Measurements from ENCODE around the gene GTPBP2.
"Not testable (repeated sequence)": the region's sequence is repeated elsewhere in the genome, so short reads cannot be mapped to it uniquely, and the experiment has no call there.

The GTPBP2 gene

GRCh38 chr6:43629104-43629504 is at the start of gene GTPBP2:
TSS of gene GTPBP2 (minus strand) at chr6:43629264. CDS start at chr6:43629162, 102 bp downstream.
- DNase-seq (ENCODE audit: low read depth) = peak; percentile 99

GRCh38 chr6:43678341-43678740 is 49.3 kb upstream of the GTPBP2 start:
- no peak for DNase-seq (ENCODE audit: low read depth)

DNA sequence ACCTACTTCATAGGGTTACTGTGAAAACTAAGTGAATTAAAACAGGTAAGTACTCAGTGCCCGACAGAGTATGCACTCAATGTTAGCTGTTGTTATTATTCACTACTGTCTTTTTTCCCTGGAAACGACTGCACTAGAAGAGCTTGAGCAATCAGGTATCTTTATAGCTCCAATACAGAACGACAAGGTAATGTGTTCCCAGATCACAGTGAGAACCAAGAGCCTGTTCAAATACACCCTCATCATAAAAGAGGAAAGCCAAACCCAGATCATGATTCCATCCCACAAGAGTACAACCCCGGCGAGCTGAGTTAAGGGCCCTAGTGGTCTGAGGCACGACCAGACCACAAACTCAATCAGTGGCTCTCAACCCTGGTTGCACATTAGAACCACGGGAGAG is 48.7 kb upstream of the GTPBP2 start:
- no peak for DNase-seq (ENCODE audit: low read depth)

DNA sequence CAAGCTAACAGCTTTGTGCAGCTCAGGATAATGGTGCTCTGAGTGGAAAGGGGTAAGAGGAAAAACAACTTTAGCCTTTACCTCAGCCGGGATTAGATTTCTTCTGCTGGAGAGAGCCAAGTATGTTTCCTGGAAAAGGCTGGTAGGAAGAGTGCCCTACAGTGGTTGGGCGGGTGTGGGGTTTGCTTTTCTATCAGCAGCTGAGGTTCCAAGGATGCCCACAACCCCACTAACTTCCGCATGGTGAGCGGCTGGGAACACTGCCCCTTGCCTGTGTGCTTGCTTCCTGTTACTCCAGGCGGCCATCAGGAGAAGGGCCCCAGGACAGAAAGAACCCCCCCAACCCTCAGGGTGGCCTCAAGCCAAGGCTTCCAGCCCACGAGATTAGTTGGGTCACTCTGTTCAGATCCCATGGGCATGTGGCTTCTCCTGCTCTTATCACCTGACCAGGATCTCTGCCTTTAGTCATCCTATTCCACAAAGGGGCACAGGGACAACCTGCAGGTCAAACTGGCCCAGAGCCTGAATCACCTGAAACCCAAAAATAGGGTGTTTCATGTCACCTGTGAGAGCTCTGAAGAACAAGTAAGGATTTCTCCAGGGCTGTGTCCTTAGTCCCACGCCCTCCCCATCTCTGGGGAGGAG is 48.0 kb upstream of the GTPBP2 start:
- no peak for DNase-seq (ENCODE audit: low read depth)

DNA sequence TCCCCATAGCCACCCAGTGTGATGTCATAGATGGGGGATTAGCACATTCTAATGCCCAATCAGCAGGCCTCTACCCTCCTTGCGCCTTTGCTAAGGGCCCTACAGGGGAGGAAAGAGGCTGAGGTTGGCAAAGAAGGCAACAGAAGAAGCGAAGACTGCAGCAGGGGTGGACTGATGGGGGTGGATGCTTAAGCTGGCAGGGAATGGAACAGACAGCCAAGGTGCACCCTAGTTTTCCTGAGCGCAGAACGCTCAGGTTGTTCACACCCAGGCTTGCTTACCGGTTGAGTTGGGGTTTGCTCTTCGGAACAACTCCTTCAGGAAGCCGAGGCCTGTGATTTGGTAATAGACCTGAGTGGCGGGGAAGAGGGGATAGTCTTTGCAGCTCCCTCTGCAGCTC is 45.9 kb upstream of the GTPBP2 start:
- no peak for DNase-seq (ENCODE audit: low read depth)

DNA sequence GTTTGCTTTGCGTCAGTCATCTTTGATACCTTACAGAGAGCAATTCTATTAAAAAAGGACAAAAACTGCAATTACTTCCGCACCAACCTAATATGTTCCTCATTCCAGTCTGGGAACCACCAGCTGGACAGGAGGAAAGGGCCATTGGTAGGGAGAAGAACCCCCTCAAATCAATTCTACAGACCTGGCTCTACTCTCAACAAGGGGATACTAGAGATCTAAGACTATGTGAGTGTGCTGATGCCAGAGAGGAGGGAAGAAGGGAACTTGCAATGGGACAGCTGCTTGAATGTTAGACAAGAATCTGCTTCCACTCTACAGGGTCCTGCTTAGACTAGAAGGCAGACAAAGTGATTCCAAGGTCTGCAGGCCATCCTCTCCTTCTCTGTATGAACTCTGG is 45.2 kb upstream of the GTPBP2 start:
- DNase-seq (ENCODE audit: low read depth) = no peak

DNA sequence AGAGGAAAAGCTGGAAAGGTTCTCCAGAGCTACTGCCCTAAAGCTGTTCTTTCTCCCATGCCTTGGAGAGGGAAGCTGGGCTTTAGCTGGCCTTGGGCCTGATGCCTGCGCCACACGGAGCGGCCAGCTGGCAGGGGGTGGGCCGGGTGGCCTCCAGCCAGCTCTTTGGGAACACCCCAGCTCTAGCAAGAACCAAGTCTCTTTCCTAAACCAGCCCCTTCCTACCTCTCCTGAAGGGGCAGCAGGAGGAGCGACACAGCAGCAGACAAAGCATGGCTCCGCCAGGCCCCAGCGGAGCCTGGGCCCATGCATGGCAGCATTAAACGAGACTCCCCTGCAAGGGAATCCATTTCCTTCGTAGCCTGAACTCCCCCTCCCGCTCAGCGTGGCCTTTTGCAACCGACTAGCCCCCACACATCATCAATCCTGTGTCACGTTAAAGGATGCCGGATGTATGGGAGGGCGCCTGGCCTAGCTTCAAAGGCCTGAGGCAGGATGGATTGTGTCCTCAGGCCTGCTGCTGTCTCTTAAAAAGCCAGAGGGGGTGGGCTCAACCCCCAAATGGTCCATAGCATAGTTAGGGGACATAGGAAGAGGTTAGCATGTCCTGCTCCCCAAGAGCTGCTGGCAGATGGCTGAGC is 44.5 kb upstream of the GTPBP2 start:
- DNase-seq (ENCODE audit: low read depth) = no peak

GRCh38 chr6:43671801-43672690 is 43.0 kb upstream of the GTPBP2 start:
- no peak for DNase-seq (ENCODE audit: low read depth)

DNA sequence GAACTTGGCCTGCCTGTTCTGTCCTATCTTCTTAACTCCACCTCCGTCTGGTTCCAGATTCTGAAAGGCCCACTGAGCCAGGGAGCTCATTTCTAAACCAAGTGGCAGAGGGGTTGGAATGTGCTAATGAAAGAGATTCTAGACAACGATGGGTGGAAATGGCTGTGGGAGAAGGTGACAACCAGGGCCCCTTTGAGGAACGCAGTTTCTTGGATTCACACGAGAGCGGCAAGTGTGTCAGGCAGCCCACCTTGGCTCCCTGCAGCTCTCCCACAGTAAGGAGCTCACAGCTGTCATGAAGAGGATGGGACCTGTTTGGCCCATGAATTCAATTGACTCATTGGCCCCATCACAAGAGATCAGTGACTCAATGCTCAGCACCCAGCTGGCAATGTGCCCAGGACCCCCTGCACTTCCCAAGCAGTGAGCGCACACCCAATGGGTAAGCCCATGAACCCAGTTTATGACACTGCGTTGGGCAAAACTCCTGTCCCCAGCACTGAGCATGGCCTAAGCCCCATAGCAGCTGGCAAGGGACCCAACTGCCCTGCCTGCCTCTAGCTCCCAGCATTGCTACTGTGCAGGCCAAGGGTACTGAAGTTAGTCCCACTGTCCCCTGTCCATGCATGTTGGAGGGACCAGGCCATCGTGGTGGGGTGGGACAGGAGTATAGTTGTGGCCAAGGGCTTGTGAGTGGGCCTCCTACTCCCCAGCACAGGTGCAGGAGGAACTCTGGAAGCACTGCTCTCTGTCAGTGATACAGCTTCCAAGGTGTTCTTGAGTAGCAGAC is 42.1 kb upstream of the GTPBP2 start:
- DNase-seq (ENCODE audit: low read depth) = no peak

GRCh38 chr6:43670623-43670986 is 41.5 kb upstream of the GTPBP2 start:
- no peak for DNase-seq (ENCODE audit: low read depth)

- DNase-seq (ENCODE audit: low read depth) = no peak
Observed at GRCh38 chr6:43669922-43670622, 41.0 kb upstream of the GTPBP2 start.

DNA sequence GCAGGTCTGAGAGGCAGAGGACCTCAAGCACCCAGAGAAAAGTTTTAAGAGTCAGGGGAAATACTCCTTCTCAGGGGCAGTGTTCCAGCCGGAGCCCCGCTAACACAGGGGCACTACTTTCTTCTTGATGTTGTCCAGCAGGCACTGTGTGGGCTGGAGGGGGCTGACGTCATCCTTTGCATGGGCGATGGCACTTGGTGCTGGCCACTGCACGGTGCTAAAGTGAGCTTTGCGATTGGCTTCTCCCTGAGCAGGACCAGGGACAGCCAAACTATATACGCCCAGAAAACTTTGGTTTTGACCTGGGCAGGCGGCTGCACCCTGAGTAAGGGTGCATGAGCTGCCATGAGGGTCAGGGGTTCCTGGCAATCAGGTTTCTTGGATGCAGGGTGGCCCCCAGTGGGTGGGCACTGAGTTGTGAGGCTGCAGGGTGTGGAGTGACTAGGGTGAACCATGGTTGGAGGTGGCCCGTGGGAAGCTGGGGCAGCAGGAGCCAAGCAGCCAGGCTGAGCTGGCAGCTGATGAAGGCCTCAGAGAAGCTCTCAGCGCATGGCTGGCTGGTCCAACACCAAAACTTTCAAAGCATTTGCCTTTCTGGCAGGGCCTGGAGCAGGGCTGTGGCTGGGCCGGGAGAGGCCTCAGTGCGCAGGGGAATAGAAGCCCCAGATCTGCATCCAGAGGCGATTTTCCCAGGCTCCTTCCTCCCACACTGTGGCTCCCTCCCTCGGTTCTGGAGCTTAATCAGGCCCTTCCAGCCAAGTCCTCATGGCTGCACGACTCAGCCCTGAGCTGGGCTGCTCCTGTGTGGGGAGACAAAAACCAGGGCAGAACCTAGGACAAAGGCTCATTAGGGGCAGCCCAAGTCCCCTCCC is 40.2 kb upstream of the GTPBP2 start:
- no peak for DNase-seq (ENCODE audit: low read depth)

GRCh38 chr6:43668151-43669028 is 39.3 kb upstream of the GTPBP2 start:
- DNase-seq (ENCODE audit: low read depth) = peak; percentile 30

DNA sequence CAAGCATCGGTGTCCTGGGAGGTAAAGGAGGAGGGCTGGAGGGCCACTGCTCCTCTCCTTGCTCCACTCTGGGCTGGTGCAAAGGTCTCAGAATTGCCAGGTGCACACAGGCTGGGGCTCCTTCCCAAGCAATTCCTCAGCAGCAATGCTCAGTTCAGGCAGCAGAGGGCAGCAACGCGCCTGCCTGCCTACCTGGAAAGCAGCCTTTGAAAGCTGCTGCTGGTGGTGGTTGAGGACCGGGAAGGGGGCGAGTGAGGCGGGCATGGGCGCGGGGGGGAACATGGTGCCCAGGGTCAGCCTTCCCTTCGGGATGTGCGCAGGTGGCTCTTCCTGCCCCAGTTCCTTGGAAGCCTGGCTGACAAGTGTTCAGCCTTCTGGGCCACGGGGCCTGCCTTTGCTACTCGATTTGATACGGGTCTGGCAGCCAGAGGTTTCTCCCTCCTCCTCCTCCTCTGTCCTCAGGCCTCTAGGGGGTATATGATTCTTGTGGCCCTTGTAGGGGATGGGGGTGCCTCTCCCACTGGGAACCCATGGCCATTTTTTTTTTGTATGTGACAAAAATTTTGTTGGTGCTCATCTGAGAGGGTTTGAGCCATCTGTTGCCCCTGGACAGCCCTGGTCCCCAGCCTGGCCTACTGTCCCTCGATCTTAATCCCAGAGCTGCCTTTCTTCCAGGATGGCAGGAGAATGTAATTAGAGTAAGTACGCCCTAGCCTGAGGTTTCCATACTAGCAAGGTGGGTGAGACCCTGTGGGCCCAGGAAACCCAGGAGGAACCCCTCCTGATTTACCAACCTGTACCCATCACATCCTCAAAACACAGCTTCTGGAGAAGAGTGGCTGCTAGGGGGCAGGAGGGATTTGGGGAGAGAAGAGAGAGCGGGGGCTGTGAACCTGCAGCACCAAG is 38.4 kb upstream of the GTPBP2 start:
- DNase-seq (ENCODE audit: low read depth) = peak; percentile 49

- DNase-seq (ENCODE audit: low read depth) = no peak
Observed at GRCh38 chr6:43666196-43666920, 37.3 kb upstream of the GTPBP2 start.

DNA sequence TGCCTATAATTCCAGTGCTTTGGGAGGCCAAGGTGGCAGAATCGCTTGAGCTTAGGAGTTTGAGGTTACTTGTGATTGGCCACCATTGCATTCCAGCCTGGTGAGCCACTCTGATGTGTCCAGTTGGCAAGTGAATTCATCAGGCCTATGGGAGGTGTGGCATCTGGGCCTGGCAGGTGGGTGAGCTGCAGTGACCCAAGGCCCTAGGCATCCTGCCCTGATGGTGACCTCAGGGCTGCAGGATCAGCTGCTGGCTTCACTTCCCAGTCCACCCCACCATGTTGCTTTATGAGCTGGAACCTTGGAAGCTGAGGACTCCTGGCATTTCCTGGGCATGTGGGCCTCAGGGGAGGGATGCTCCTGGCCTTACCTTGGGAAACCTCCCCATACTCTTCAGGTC is 36.3 kb upstream of the GTPBP2 start:
- no peak for DNase-seq (ENCODE audit: low read depth)

DNA sequence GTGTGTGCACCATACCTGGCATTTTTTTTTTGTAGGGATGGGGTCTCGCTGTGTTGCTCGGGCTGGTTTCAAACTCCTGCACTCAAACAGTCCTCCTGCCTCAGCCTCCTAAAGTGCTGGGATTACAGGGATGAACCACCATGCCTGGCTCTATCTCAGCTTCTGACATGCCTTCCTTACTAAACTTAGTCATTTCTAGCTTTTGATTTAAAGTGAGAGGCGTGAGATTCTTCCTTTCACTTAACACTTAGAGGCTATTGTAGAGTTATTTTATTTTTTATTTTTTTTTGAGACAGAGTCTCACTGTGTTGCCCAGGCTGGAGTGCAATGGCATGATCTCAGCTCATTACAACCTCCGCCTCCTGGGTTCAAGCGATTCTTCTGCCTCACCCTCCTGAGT is 33.9 kb upstream of the GTPBP2 start:
- DNase-seq (ENCODE audit: low read depth) = not testable (repeated sequence)

GRCh38 chr6:43658161-43658560 is 29.1 kb upstream of the GTPBP2 start:
- no peak for DNase-seq (ENCODE audit: low read depth)

All from fibroblast of the conjunctiva (primary cell).